Neural cell (in vitro differentiated cells): ENCODE results near the gene CDH4. TPM values are rescaled to one million over a fixed set of nuclear protein-coding genes. Genes with fewer than 3 reads are reported as not detected.

Source experiments
- H2AFZ ChIP-seq: fragments of 200-600, 300-800 bp; sonication (generic), shearing (Covaris generic); 2 replicates; pipeline ENCODE4 v1.6.0; 2014; ENCODE audit warnings: low read depth, mild to moderate bottlenecking, antibody characterized with exemption, low read length, moderate library complexity
- H3F3A ChIP-seq: fragments of 200-600 bp; shearing (Covaris generic); 2 replicates; pipeline ENCODE4 v1.6.1; 2016; ENCODE audit warnings: mild to moderate bottlenecking, moderate library complexity, mixed read lengths, antibody characterized with exemption, low read length; ENCODE audit not compliant: insufficient read depth, poor library complexity, severe bottlenecking
- H3K27ac ChIP-seq: fragments of 200-600, 300-800 bp; sonication (generic), shearing (Covaris generic); 2 replicates; pipeline ENCODE4 v1.5.1; 2014; ENCODE audit warnings: mild to moderate bottlenecking, low read length, moderate library complexity
- H3K27me3 ChIP-seq: fragments of 300-800, 200-600 bp; sonication (generic), shearing (Covaris generic); 2 replicates; pipeline ENCODE4 v1.6.0; 2014; ENCODE audit warnings: mild to moderate bottlenecking, low read depth, low read length, moderate library complexity; ENCODE audit not compliant: insufficient read depth
- H3K36me3 ChIP-seq: fragments of 300-800, 200-600 bp; sonication (generic), shearing (Covaris generic); 2 replicates; pipeline ENCODE4 v1.5.1; 2014; ENCODE audit warnings: mild to moderate bottlenecking, antibody characterized with exemption, low read length, moderate library complexity; ENCODE audit not compliant: insufficient read depth
- H3K4me2 ChIP-seq: fragments of 300-800, 200-600 bp; sonication (generic), shearing (Covaris generic); 2 replicates; pipeline ENCODE4 v1.6.0; 2014; ENCODE audit warnings: mild to moderate bottlenecking, low read length
- H3K4me3 ChIP-seq: fragments of 300-800, 200-600 bp; sonication (generic), shearing (Covaris generic); 2 replicates; pipeline ENCODE4 v1.5.1; 2014; ENCODE audit warnings: mild to moderate bottlenecking, low read length, moderate library complexity
- H3K79me2 ChIP-seq: fragments of 200-600 bp; shearing (Covaris generic); replicated peaks from 2 replicates; pipeline ENCODE4 v1.6.0; 2014; ENCODE audit warnings: mild to moderate bottlenecking, low read length, moderate library complexity; ENCODE audit not compliant: insufficient read depth
- H3K9ac ChIP-seq: fragments of 300-800, 200-600 bp; sonication (generic), shearing (Covaris generic); 2 replicates; pipeline ENCODE4 v1.6.1; 2016; ENCODE audit warnings: mild to moderate bottlenecking, low read length, mixed read lengths
- H3K9me2 ChIP-seq: fragments of 200-600 bp; shearing (Covaris generic); 2 replicates; pipeline ENCODE4 v1.6.1; 2016; ENCODE audit warnings: mild to moderate bottlenecking, low read length, mixed read lengths; ENCODE audit not compliant: insufficient read depth
- H3K9me3 ChIP-seq: fragments of 200-600, 300-800 bp; sonication (generic), shearing (Covaris generic); 2 replicates; pipeline ENCODE4 v1.6.1; 2016; ENCODE audit warnings: mild to moderate bottlenecking, mixed run types, low read length, moderate library complexity, mixed read lengths
- H4K20me1 ChIP-seq: fragments of 200-600 bp; shearing (Covaris generic); 2 replicates; pipeline ENCODE4 v1.6.1; 2016; ENCODE audit warnings: mild to moderate bottlenecking, mixed run types; ENCODE audit not compliant: insufficient read depth
- EP300 ChIP-seq: fragments of 450-650 bp; conservative IDR thresholded peaks from 2 replicates; pipeline ENCODE4 v1.6.1; 2014; ENCODE audit warnings: antibody characterized with exemption, mild to moderate bottlenecking, moderate library complexity; ENCODE audit not compliant: poor library complexity, severe bottlenecking
- EZH2 ChIP-seq: fragments of 200-600, 300-800 bp; shearing (Covaris generic), sonication (generic); IDR thresholded peaks from 2 replicates; pipeline ENCODE4 v1.6.1; 2014; ENCODE audit warnings: antibody characterized with exemption, low read length, borderline replicate concordance, mild to moderate bottlenecking; ENCODE audit not compliant: insufficient read depth, poor library complexity, severe bottlenecking
- MXI1 ChIP-seq: fragments of 450-650 bp; conservative IDR thresholded peaks from 2 replicates; pipeline ENCODE4 v1.6.1; 2014; ENCODE audit warnings: antibody characterized with exemption, mild to moderate bottlenecking; ENCODE audit not compliant: poor library complexity, severe bottlenecking
- POLR2AphosphoS5 ChIP-seq: IDR thresholded peaks from 2 replicates; pipeline ENCODE4 v1.6.1; 2012
- RAD21 ChIP-seq: fragments of 450-650 bp; conservative IDR thresholded peaks from 2 replicates; pipeline ENCODE4 v1.6.1; 2014; ENCODE audit warnings: antibody characterized with exemption, mild to moderate bottlenecking, moderate library complexity
- REST ChIP-seq: IDR thresholded peaks from 2 replicates; pipeline ENCODE4 v1.6.1; 2012; ENCODE audit warnings: borderline replicate concordance
- SMC3 ChIP-seq: fragments of 450-650 bp; conservative IDR thresholded peaks from 2 replicates; pipeline ENCODE4 v1.6.1; 2014; ENCODE audit warnings: antibody characterized with exemption, mild to moderate bottlenecking, moderate library complexity; ENCODE audit not compliant: poor library complexity
- TAF1 ChIP-seq: IDR thresholded peaks from 2 replicates; pipeline ENCODE4 v1.6.1; 2012; ENCODE audit warnings: low read depth
- polyA plus RNA-seq: library from polyadenylated mRNA; depleted of rRNA; stranded (reverse); fragments of >200 nt; gene quantifications from 2 replicates; pipeline ENCODE4 v1.2.3, GENCODE V29; 2014
- TF ChIP-seq, protein P1 (sequence below): fragments of 450-650 bp; IDR thresholded peaks from 2 replicates; pipeline ENCODE4 v1.5.1; 2014; ENCODE audit warnings: antibody characterized with exemption, mild to moderate bottlenecking, moderate library complexity; ENCODE audit not compliant: poor library complexity, severe bottlenecking

Gene CDH4
- polyA plus RNA-seq, 1 donor from 2014 or later: 24.6 TPM

DNA sequence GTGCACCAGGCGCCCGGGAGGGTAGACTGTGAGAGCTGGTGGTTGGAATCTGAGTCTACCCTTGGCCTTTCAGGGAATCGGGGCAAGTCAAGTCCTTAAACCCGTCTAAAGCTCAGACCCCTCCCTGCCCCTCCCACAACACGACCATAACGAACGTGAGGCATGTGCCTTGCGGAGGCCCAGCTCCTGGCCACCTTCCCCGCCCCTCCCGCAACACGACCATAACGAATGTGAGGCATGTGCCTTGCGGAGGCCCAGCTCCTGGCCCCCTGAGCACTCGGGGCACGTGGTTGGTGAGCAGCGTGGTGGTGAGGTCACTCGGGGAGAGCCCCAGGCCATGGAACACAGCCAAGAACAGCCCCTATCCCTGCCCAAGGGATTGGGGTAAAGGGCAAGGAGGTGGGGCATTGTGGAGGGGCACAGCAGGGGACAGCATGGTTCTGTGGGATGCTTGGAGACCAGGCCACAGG lies 681.5 kb downstream of the CDH4 start:
- no peak for TF ChIP-seq MXI1
- Histone ChIP-seq H3K27me3 (no peaks in the 10 kb centered on the region), H3K9me3 (no peaks in the 10 kb centered on the region), H3F3A (no peaks in the 10 kb centered on the region), H3K36me3 (peaks cover under 1% of the 10 kb centered on the region), H4K20me1 (no peaks in the 10 kb centered on the region), H3K9me2 (no peaks in the 10 kb centered on the region), H2AFZ (no peak overlapping the region), H3K27ac (no peak overlapping the region), H3K9ac (no peak overlapping the region), H3K4me3 (no peak overlapping the region), H3K79me2 (no peaks in the 10 kb centered on the region), H3K4me2 (no peak overlapping the region)

DNA sequence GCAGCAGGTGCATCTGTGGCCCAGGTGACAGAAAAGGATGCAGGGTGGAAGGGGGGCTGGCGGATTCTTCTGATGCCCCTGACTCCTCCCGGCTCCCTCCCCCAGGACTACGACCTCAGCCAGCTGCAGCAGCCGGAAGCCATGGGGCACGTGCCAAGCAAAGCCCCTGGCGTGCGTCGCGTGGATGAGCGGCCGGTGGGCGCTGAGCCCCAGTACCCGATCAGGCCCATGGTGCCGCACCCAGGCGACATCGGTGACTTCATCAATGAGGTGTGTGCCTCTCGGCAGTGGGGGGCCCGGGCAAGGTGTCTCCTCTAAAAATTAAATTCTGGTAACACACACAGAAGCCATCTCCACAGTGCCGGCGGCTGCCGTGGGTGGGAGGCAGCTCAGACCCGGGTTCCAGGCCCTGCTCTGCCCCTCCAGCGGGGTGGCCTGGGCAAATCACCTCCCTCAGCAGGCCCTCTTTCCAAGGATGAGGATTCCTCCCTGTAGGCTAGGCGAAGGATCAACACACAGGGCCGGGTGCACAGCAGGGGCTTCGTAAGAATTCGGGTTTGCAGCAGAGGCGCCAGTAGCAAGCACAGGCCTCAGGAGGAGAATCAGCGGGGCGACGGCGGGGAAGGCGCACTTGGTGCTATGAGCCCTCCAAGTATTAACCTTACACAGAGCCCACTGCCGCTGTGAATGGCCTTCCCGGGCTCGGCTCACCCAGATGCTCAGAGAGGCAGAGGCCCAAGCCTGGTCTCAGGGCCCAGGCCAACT lies 682.1 kb downstream of the CDH4 start:
- Histone ChIP-seq H3F3A (no peaks in the 10 kb centered on the region), H3K9me2 (no peaks in the 10 kb centered on the region), H3K27me3 (no peaks in the 10 kb centered on the region), H3K27ac (no peak overlapping the region), H3K79me2 (no peaks in the 10 kb centered on the region), H3K36me3 (no peaks in the 10 kb centered on the region), H3K9ac (no peak overlapping the region), H3K4me2 (no peak overlapping the region), H4K20me1 (no peaks in the 10 kb centered on the region), H3K4me3 (no peak overlapping the region), H3K9me3 (no peaks in the 10 kb centered on the region), H2AFZ (no peak overlapping the region)
- TF ChIP-seq TAF1 (no peak), EP300 (no peak), RAD21 (no peak), SMC3 (no peak), EZH2 (no peak), MXI1 (no peak), POLR2AphosphoS5 (no peak), REST (no peak)
- TF ChIP-seq, protein P1, sequence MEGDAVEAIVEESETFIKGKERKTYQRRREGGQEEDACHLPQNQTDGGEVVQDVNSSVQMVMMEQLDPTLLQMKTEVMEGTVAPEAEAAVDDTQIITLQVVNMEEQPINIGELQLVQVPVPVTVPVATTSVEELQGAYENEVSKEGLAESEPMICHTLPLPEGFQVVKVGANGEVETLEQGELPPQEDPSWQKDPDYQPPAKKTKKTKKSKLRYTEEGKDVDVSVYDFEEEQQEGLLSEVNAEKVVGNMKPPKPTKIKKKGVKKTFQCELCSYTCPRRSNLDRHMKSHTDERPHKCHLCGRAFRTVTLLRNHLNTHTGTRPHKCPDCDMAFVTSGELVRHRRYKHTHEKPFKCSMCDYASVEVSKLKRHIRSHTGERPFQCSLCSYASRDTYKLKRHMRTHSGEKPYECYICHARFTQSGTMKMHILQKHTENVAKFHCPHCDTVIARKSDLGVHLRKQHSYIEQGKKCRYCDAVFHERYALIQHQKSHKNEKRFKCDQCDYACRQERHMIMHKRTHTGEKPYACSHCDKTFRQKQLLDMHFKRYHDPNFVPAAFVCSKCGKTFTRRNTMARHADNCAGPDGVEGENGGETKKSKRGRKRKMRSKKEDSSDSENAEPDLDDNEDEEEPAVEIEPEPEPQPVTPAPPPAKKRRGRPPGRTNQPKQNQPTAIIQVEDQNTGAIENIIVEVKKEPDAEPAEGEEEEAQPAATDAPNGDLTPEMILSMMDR: no peak
